Measurements from ENCODE around the gene ATF5.

Gene ATF5

DNA sequence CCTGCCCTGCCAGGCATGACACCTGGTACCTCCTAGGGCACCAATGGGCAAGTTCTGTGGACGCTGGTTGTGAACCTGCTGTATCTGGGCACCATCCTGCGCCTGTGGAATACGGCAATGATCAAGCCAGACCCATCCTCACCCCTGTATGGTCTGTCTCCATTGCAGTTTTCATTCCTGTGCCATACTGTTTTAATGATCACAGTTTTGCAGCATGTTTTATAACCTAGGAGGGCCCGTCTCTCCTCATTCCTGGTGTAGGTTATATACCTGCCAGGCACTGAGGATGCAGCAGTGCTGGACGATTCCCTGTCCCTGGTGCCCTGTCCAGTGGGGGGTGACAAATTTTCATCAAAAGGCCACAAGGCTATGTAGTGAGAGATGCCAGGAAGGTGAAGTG is 45.9 kb upstream of the ATF5 start:
- TF ChIP-seq, protein P1, sequence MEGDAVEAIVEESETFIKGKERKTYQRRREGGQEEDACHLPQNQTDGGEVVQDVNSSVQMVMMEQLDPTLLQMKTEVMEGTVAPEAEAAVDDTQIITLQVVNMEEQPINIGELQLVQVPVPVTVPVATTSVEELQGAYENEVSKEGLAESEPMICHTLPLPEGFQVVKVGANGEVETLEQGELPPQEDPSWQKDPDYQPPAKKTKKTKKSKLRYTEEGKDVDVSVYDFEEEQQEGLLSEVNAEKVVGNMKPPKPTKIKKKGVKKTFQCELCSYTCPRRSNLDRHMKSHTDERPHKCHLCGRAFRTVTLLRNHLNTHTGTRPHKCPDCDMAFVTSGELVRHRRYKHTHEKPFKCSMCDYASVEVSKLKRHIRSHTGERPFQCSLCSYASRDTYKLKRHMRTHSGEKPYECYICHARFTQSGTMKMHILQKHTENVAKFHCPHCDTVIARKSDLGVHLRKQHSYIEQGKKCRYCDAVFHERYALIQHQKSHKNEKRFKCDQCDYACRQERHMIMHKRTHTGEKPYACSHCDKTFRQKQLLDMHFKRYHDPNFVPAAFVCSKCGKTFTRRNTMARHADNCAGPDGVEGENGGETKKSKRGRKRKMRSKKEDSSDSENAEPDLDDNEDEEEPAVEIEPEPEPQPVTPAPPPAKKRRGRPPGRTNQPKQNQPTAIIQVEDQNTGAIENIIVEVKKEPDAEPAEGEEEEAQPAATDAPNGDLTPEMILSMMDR (IDR thresholded peaks at IDR 0.05; ENCODE audit: extremely low read depth, insufficient read depth, missing control alignments) = no peak
- in situ Hi-C loops (cut with MboI; ENCODE audit: low pct_unique_long_range_greater_than_20kb, low sequenced_read_pairs, unreplicated experiment) = no loop called here

DNA sequence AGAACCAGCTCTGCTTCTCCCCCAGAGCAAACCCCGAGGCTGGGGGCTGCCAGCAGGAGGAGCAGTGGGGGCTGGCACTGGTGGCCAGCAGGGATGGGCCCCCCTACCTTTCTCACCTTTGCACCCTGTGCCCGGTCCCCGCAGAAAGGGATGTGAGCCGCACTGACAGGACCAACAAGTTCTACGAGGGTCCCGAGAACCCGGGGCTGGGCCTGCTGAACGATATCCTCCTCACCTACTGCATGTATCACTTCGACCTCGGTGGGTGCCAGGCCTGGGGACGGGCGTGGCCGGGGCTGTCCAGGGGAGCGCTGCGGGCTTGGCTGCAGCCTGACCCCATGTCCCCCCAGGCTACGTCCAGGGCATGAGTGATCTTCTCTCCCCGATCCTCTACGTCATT is 44.9 kb upstream of the ATF5 start:
- no peak for DNase-seq (ENCODE audit: low spot score)
- in situ Hi-C loops (cut with MboI; ENCODE audit: low pct_unique_long_range_greater_than_20kb, low sequenced_read_pairs, unreplicated experiment) = no loop called here
- TF ChIP-seq, protein P1 (IDR thresholded peaks at IDR 0.05; ENCODE audit: extremely low read depth, insufficient read depth, missing control alignments) = no peak

More for the DNA sequence above, 45.9 kb upstream of the ATF5 start:
- DNase-seq (ENCODE audit: low spot score) = no peak

GRCh38 chr19:49884760-49885159 is 44.2 kb upstream of the ATF5 start:
- in situ Hi-C loops (cut with MboI; ENCODE audit: low pct_unique_long_range_greater_than_20kb, low sequenced_read_pairs, unreplicated experiment) = no loop called here
- no peak for DNase-seq (ENCODE audit: low spot score)
- TF ChIP-seq, protein P1 (IDR thresholded peaks at IDR 0.05; ENCODE audit: extremely low read depth, insufficient read depth, missing control alignments) = no peak

- DNase-seq (ENCODE audit: low spot score) = no peak
- TF ChIP-seq, protein P1 (IDR thresholded peaks at IDR 0.05; ENCODE audit: extremely low read depth, insufficient read depth, missing control alignments) = no peak
- in situ Hi-C loops (cut with MboI; ENCODE audit: low pct_unique_long_range_greater_than_20kb, low sequenced_read_pairs, unreplicated experiment) = no loop called here
These were observed 41.9 kb upstream of the ATF5 start for GRCh38 chr19:49887037-49887664.

DNA sequence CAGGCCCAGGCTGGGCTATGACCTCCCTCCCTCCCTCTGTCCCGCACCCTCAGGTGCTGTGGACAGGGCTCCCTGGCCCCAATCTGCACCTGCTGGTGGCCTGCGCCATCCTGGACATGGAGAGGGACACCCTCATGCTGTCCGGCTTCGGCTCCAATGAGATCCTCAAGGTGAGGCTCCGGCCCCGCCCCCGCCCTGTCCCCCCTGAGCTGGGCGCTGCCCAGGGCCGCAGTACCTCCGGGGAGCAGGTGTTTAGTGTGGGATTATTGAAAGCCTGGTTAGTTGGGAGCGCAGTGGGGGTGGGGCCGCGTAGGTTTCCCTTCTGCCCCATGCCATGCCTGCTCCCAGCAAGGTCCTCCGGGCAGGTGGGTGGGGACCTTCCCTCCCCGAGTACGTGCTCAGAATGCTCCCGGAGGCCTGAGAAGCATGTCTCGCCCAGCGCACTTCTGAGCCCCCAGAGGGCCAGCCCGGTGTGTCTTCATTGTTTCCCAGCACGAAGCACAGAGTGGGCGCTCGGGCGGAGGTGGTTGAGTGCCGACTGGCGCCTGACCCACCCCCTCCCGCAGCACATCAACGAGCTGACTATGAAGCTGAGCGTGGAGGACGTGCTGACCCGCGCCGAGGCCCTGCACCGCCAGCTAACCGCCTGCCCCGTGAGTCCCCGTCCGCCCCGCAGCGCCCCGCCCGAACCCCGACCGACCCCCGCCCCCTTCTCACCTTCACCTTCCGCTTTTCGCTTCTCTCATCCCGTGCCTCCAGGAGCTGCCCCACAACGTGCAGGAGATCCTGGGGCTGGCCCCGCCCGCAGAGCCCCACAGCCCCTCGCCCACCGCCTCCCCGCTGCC is 41.1 kb upstream of the ATF5 start:
- TF ChIP-seq, protein P1 (IDR thresholded peaks at IDR 0.05; ENCODE audit: extremely low read depth, insufficient read depth, missing control alignments) = no peak
- no peak for DNase-seq (ENCODE audit: low spot score)
- in situ Hi-C loops (cut with MboI; ENCODE audit: low pct_unique_long_range_greater_than_20kb, low sequenced_read_pairs, unreplicated experiment) = no loop called here

GRCh38 chr19:49888510-49888824 is 40.5 kb upstream of the ATF5 start:
- in situ Hi-C loops (cut with MboI; ENCODE audit: low pct_unique_long_range_greater_than_20kb, low sequenced_read_pairs, unreplicated experiment) = no loop called here
- TF ChIP-seq, protein P1 (IDR thresholded peaks at IDR 0.05; ENCODE audit: extremely low read depth, insufficient read depth, missing control alignments) = no peak
- no peak for DNase-seq (ENCODE audit: low spot score)
